Activated gamma-delta T cell treated with anti-CD3 and anti-CD28 coated beads, Interleukin-2, amount 50 U/mL, for 16 hours (primary cell): ENCODE results near the gene FPGS.
"Not testable (repeated sequence)": the region's sequence is repeated elsewhere in the genome, so short reads cannot be mapped to it uniquely, and the experiment has no call there.

Source experiments
- DNase-seq: peaks from one replicate; pipeline ENCODE4 v3.0.0-alpha.2; 2020; ENCODE audit warnings: low read depth

FPGS gene

GRCh38 chr9:127771570-127772189 lies 31.0 kb upstream of the FPGS start:
- no peak for DNase-seq

DNA sequence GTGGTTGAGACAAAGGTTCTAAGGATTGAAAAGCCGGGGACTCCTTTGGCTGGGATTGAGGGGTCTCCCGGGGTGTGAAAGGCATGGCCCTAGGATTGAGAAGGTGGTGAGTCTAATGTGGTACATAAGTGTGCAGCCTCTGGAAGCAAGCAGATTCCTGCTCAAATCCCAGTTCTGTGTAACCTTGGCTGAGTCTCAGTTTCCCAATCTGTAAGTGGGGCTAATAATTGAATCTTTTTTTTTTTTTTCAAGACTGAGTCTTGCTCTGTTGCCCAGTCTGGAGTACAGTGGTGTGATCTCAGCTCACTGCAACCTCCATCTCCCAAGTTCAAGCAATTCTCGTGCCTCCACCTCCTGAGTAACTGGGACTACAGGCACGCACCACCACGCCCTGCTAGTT lies 30.1 kb upstream of the FPGS start:
- no peak for DNase-seq

- DNase-seq: no peak
Observed at GRCh38 chr9:127773272-127773671, 29.4 kb upstream of the FPGS start.

DNA sequence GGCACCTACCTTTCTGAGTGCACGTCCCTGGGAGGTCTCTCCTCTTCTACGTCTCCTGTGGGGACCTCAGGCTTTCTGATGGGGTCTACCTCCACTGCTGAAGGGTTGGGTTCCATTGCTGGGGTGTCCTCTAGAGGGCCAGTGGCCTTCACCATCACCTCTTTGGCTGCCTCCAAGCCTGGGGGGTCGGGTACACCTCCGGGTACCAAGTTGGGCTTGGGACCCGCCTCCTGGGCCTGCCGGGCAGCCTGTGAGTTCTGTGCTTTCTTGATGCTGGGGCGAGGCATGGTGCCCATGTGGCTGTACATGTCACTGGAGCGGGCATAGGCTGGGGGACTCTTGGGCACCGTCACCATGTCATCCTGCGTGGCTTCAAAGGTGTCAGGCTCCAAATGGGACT lies 28.7 kb upstream of the FPGS start:
- no peak for DNase-seq

- DNase-seq: peak; percentile 60
Observed at GRCh38 chr9:127776195-127776923, 26.3 kb upstream of the FPGS start.

DNA sequence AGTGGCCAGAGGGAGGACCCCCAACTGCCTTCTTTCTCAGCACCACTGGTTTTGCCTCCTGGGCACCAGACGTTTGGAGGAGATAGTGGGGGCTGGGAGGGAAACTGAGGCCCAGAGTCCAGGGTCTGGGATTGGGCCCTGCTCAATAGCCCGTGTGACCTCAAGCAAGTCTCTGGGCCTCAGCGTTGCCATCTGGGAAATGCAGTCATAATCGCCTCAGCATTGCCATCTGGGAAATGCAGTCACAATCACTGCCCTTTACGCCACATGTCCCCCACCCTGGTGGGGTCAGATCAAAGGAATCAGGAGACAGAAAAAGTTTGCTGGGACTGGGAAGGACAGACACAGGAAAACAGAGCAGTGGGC lies 25.8 kb upstream of the FPGS start:
- DNase-seq: no peak

DNA sequence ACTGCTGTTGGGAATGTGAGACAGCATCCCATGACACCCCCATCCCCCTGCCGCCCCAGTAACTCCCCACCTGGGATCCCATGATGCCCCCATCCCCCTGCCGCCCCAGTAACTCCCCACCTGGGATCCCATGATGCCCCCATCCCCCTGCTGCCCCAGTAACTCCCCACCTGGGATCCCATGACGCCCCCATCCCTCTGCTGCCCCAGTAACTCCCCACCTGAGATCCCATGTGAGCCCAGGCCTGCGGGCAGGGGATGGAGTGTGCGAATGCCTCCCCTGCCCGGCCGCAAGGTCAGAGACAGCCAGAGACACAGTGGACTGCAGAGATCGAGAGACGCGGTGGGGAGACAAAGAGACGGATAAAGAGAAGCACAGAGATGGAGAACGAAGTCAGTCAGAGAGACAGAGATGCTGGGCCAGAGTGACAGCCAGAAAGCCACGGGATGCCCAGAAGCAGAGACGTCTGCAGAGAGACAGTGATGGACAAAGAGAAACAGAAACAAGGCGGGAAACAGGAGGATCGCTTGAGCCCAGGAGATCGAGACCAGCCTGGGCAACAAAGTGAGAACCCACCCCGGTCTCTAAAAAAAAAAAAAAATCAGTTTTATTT lies 25.2 kb upstream of the FPGS start:
- DNase-seq: no peak

DNA sequence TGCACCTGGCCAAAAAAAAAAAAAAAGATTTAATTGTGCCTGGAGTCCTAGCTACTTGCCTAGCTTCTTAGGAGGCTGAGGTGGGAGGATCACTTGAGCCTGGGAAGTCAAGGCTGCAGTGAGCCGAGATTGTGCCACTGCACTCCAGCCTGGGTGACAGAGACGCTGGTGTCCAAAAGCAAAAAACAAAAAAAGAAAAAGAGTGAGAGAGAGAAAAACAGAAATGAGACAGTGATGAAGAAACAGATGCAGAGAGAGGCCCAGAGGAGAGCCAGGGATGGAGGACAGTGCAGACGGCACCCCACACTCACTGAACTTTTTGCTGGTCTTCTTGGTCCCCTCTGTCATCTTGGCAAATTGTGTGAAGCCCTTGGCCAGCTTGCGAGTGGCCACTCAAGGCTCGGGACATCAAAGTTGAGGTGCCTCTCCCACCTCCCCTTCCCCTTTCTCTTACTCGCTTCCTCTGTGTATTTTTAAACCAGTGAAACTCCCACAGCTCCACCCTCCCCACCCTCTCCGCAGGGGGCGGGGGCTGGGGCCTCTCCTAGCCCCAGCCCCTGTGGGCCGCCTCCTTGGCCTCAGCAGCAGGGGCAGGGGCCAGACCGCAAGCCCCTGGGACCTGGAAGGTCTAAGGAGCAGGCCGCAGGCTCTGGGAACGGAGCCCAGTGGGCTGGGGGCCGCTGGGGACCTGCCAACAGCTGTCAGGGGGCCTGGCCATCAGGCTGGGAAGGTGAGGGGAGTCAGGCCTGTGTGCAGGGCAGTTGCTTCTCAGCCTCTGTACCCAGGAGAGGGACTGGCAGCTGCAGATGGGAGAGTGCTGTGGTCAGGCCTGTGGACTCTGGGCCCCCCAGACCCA lies 24.2 kb upstream of the FPGS start, which contains the start of gene SH2D3C:
Gene SH2D3C, minus strand, starts transcription at position 387 of the 856 bp plus-strand sequence. Its CDS starts 39 bp downstream, at position 348.
- no peak for DNase-seq

GRCh38 chr9:127779136-127779981 lies 23.3 kb upstream of the FPGS start:
- DNase-seq: peak; percentile 55

DNA sequence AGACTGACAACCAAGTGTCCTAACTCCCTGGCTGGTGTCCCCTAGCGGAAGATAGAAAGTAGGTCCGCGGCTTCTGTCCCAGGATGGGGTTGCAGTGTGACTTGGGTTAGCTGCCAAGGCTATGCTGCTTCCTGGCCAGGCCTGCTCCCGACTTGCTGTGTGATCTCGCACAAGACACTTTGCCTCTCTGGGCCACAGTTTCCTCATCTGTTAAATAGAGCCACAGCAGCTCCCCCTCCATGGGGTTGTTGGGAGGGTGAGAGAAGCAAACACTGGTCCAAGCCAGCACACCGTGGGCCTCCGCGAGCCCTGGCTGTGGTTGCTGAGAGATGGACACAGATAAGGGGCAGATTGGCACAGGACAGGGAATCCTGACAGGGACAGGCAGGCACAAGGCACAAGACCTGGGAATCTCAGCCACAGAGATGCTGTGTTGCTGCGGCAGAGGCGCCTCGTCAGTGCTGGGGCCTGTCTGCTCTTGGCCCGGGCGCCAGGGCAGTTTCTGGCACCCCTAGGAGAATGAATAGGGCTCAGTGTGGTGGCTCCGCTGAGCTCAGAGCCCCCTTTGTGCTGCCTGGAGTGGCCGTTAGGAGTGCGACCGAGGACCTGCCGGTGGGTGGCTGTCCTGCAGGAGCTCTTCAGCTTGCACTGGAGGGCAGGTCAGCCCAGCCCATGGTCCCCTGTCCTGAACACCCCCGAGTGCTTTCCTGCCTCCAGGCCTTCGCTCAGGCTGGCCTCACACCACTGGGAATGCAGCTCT lies 22.4 kb upstream of the FPGS start:
- no peak for DNase-seq

DNA sequence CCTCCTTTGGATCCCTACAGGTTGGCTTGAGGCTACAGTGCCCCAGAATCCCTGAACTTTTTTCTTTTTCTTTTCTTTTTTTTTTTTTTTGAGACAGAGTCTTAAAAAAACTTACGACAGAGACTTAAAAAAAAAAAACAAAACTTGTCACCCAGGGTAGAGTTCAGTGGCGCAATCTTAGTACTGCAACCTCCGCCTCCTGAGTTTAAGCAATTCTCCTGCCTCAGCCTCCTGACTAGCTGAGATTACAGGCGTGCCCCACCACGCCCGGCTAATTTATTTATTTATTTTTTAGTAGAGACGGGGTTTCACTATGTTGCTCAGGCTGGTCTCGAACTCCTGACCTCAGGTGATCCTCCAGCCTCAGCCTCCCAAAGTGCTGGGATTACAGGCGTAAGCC lies 21.8 kb upstream of the FPGS start:
- not testable (repeated sequence) for DNase-seq

DNA sequence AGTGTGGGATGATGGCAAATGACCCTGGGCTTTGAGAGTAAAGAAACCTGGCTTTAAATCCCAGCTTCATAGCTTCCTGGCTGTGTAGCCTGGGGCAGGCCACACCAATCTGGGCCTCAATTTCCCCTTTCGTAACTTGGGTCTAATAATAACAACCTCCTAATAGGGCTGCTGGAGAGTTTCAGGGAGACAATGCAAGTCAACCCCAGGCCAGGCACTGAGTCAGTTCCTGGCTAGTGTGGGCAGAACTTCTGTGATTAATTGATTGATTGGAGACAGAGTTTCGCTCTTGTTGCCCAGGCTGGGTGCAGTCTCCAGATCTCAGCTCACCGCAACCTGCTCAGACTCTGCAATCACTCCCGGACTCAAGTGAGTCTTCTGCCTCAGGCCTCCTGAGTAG lies 20.9 kb upstream of the FPGS start:
- DNase-seq: no peak

DNA sequence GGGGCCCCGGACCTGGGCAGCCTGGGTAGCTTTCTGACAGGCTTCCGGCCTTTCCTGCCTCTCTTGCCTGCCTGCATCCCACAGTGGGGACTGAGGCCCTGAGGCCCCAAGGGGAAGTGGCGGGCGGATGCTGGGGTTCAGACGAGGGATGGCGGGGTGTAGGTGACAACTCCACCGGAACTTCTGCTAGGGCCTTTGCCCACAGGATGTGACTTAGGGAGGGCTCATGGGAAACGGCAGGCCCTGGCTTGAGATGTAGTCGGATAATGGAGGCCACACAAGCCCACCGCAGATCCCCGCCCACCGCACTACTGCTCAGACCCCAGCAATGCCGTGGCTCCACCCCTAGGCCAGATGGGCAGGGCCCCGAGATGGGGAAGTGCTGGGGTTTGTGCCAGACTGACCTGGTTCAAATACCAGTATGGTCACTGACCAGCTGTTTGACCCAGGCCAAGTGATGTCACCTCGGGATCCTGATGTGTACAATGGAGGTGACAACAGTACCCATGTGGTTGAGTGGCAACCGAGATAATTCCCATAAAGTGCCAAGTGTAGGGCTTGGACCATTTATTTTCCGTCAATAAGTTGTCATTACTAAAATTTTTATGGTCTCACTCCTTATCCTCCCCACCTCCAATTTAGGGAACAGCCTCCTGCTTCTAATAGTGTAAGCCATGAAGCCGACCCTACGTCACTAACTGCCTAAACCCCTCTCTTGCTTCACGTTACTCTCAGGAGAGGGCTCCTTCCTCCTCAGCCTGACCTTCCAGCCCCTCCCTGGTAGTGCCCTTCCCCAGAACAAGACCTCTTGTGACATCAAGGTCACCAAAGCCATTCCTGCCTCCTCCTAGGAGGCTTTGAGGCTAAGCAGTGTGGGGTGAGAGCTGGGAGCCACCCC lies 19.3 kb upstream of the FPGS start:
- DNase-seq: peak; percentile 70

- peak; percentile 84 for DNase-seq
Observed at GRCh38 chr9:127785023-127785932, 17.4 kb upstream of the FPGS start.

DNA sequence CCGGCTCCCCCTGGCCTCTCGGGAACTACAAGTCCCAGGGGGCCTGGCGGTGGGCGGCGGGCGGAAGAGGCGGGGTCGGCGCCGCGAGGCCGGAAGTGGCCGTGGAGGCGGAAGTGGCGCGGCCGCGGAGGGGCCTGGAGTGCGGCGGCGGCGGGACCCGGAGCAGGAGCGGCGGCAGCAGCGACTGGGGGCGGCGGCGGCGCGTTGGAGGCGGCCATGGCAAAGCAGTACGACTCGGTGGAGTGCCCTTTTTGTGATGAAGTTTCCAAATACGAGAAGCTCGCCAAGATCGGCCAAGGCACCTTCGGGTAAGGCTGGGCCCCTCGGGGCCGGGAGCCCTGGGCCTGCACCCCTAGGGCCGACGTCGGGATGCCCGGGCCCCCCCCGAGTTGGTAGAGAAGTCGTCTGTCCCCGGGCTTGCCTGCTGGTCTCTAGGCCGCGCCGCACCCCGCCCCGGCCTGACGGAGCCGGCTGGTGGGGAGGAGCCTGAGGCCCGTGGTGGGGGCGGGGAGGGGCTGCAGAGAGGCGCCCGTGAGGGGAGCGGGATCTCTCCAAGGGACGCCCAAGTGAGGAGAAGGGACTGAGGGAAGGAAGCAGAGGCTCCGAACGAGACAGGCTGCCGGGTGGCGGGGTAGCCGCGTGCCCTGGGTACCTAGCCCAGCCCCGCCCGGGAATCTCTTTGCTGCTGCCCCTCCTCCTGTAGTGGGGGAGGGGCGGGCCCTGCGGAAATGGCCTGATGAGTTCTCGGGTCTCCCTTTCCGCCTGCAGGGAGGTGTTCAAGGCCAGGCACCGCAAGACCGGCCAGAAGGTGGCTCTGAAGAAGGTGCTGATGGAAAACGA lies 16.5 kb upstream of the FPGS start, which contains the start of gene CDK9:
Gene CDK9, plus strand, starts transcription at position 102 of the 840 bp plus-strand sequence. Its CDS starts 115 bp downstream, at position 217.
- DNase-seq: peak; percentile 90

GRCh38 chr9:127786773-127787104 lies 15.9 kb upstream of the FPGS start:
- no peak for DNase-seq

- DNase-seq: no peak
Observed at GRCh38 chr9:127788337-127789011, 14.2 kb upstream of the FPGS start.
